Parathyroid adenoma (tissue), 2 donors: Measurements from ENCODE around the gene LPP.

Source experiments
- H2AFZ ChIP-seq: fragments of 300-600 bp; sonication (generic); one replicate; pipeline ENCODE4 v1.7.0; 2017; ENCODE audit warnings: antibody characterized with exemption, mild to moderate bottlenecking
- H3K27ac ChIP-seq: fragments of 300-600 bp; sonication (generic); one replicate; pipeline ENCODE4 v1.7.0; 2017
- H3K27me3 ChIP-seq: fragments of 300-600 bp; sonication (generic); one replicate; pipeline ENCODE4 v1.7.0; 2017; ENCODE audit warnings: low read length; ENCODE audit not compliant: control insufficient read depth, insufficient read depth
- H3K36me3 ChIP-seq: fragments of 300-600 bp; sonication (generic); one replicate; pipeline ENCODE4 v1.7.0; 2017; ENCODE audit warnings: low read length; ENCODE audit not compliant: control insufficient read depth, insufficient read depth
- H3K4me1 ChIP-seq: fragments of 300-600 bp; sonication (generic); one replicate; pipeline ENCODE4 v1.7.0; 2017; ENCODE audit warnings: control low read depth
- H3K4me2 ChIP-seq: fragments of 300-600 bp; sonication (generic); one replicate; pipeline ENCODE4 v1.7.0; 2017; ENCODE audit warnings: low read length
- H3K4me3 ChIP-seq: fragments of 300-600 bp; sonication (generic); one replicate; pipeline ENCODE4 v1.7.0; 2017; ENCODE audit warnings: low read depth, low read length
- H3K79me2 ChIP-seq: fragments of 300-600 bp; sonication (generic); one replicate; pipeline ENCODE4 v1.7.0; 2017; ENCODE audit warnings: control low read depth
- H3K9ac ChIP-seq: fragments of 300-600 bp; sonication (generic); one replicate; pipeline ENCODE4 v1.7.0; 2017; ENCODE audit warnings: mild to moderate bottlenecking
- H3K9me3 ChIP-seq: fragments of 300-600 bp; sonication (generic); one replicate; pipeline ENCODE4 v1.7.0; 2017; ENCODE audit warnings: low read length; ENCODE audit not compliant: control insufficient read depth
- CTCF ChIP-seq: fragments of 300-600 bp; sonication (generic); IDR thresholded peaks from one replicate; pipeline ENCODE4 v1.7.0; 2017; ENCODE audit warnings: antibody characterized with exemption, mild to moderate bottlenecking
- donor health status: primary hyperparathyroidism.

LPP gene

DNA sequence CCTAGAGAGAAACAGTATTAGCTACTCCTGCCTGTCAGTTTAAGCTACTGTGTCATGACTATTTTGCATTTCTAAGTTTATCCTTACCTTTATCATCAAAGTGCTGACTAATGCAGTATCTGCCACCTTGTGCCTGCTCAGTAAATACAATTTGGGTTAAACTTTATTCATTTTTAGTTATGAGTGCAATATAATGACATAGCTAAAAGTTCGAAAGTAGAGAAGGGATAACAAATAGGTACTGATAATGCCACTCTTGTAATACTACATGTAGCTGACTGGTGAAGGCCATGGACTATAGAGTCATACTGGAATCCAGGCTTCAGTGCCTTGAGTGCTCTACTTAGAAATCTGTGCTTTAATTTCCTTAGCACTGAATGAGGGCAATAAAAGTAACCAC lies 537.0 kb downstream of the LPP start:
- no peak overlapping the region for H3K4me3 ChIP-seq
- H3K36me3 ChIP-seq = no peaks in the 10 kb centered on the region
- H3K79me2 ChIP-seq = no peaks in the 10 kb centered on the region
- no peak overlapping the region for H2AFZ ChIP-seq
- no peak overlapping the region for H3K27ac ChIP-seq
- H3K4me1 ChIP-seq = peaks cover 5% of the 10 kb centered on the region
- no peak overlapping the region for H3K9ac ChIP-seq
- no peak for TF ChIP-seq CTCF
- no peak overlapping the region for H3K4me2 ChIP-seq
- H3K27me3 ChIP-seq = no peaks in the 10 kb centered on the region
- no peaks in the 10 kb centered on the region for H3K9me3 ChIP-seq

GRCh38 chr3:188691665-188692064 lies 537.7 kb downstream of the LPP start:
- Histone ChIP-seq H3K27ac (no peak overlapping the region), H3K4me3 (no peak overlapping the region), H3K4me2 (no peak overlapping the region), H2AFZ (no peak overlapping the region), H3K9me3 (no peaks in the 10 kb centered on the region), H3K36me3 (no peaks in the 10 kb centered on the region), H3K4me1 (peaks cover 5% of the 10 kb centered on the region), H3K79me2 (no peaks in the 10 kb centered on the region), H3K27me3 (no peaks in the 10 kb centered on the region), H3K9ac (no peak overlapping the region)
- no peak for TF ChIP-seq CTCF

GRCh38 chr3:188692700-188693099 lies 538.7 kb downstream of the LPP start:
- H3K79me2 ChIP-seq = no peaks in the 10 kb centered on the region
- TF ChIP-seq CTCF = no peak
- no peak overlapping the region for H3K9ac ChIP-seq
- H3K9me3 ChIP-seq = no peaks in the 10 kb centered on the region
- no peak overlapping the region for H2AFZ ChIP-seq
- no peak overlapping the region for H3K4me3 ChIP-seq
- no peaks in the 10 kb centered on the region for H3K36me3 ChIP-seq
- H3K4me1 ChIP-seq = peaks cover 5% of the 10 kb centered on the region
- no peak overlapping the region for H3K4me2 ChIP-seq
- H3K27me3 ChIP-seq = no peaks in the 10 kb centered on the region
- H3K27ac ChIP-seq = no peak overlapping the region

- no peaks in the 10 kb centered on the region for H3K36me3 ChIP-seq
- H3K27me3 ChIP-seq = no peaks in the 10 kb centered on the region
- H3K4me1 ChIP-seq = peaks cover 5% of the 10 kb centered on the region
- H3K27ac ChIP-seq = no peak overlapping the region
- no peak for TF ChIP-seq CTCF
- no peak overlapping the region for H3K4me3 ChIP-seq
- H3K9me3 ChIP-seq = no peaks in the 10 kb centered on the region
- no peak overlapping the region for H3K4me2 ChIP-seq
- no peak overlapping the region for H3K9ac ChIP-seq
- no peak overlapping the region for H2AFZ ChIP-seq
- H3K79me2 ChIP-seq = no peaks in the 10 kb centered on the region
Measured at GRCh38 chr3:188693435-188693834, 539.5 kb downstream of the LPP start.

- Histone ChIP-seq H3K27me3 (no peaks in the 10 kb centered on the region), H3K9me3 (no peaks in the 10 kb centered on the region), H3K9ac (no peak overlapping the region), H3K4me2 (no peak overlapping the region), H3K27ac (no peak overlapping the region), H3K36me3 (no peaks in the 10 kb centered on the region), H3K79me2 (no peaks in the 10 kb centered on the region), H3K4me1 (peaks cover 5% of the 10 kb centered on the region), H3K4me3 (no peak overlapping the region), H2AFZ (no peak overlapping the region)
- TF ChIP-seq CTCF = no peak
Measured at GRCh38 chr3:188695241-188695640, 541.3 kb downstream of the LPP start.
